Kidney epithelial cell (primary cell): Measurements from ENCODE around the gene GPR32. TPM values are rescaled to one million over a fixed set of nuclear protein-coding genes. Genes with fewer than 3 reads are reported as not detected.
"Not testable (repeated sequence)": the region's sequence is repeated elsewhere in the genome, so short reads cannot be mapped to it uniquely, and the experiment has no call there.

Source experiments
- DNase-seq: peaks from one replicate; pipeline ENCODE4 v3.0.0-alpha.2; 2010; ENCODE audit warnings: low read depth
- H3K27me3 ChIP-seq: 2 replicates; pipeline ENCODE4 v1.6.0; 2011; ENCODE audit warnings: low read length; ENCODE audit not compliant: control insufficient read depth, insufficient read depth
- H3K36me3 ChIP-seq: 2 replicates; pipeline ENCODE4 v1.5.1; 2011; ENCODE audit warnings: low read length; ENCODE audit not compliant: control insufficient read depth, insufficient read depth
- H3K4me3 ChIP-seq: 2 replicates; pipeline ENCODE4 v1.5.1; 2011; ENCODE audit warnings: low read depth, mild to moderate bottlenecking, control low read depth, low read length
- CTCF ChIP-seq: IDR thresholded peaks from 2 replicates; pipeline ENCODE4 v1.5.1; 2011; ENCODE audit warnings: mild to moderate bottlenecking, moderate library complexity, low read length, control low read depth, inconsistent platforms; ENCODE audit not compliant: insufficient read depth, poor library complexity, severe bottlenecking
- total RNA-seq: library from RNA; depleted of rRNA; stranded (reverse); fragments of >200 nt; gene quantifications from 2 replicates; pipeline ENCODE4 v1.2.3, GENCODE V29; 2015

Gene GPR32
- total RNA-seq, 1 donor from 2014 or later = not detected

DNA sequence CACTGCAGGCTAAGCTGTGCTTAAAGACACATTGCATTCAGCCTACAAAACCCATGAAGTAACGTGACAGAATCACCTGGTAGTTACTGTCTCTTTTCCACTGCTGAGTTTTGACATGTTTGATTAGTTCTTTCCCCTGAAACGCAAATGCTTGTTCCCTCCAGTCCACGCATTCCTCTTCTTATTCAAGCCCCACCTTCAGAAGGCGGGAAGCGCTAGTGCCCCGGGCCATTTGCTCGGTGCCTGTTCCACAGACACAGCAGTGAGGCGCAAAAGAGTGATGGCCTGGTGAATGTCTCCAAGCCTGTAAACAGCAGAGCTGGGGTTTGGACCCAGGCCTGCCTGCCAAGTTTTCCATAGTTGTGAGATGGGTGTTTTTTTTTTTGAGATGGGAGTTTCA, 30.8 kb downstream of the GPR32 start:
- no peaks in the 10 kb centered on the region for H3K27me3 ChIP-seq
- H3K36me3 ChIP-seq = peaks cover 5% of the 10 kb centered on the region
- no peak for DNase-seq
- H3K4me3 ChIP-seq = no peak overlapping the region
- TF ChIP-seq CTCF = no peak

DNA sequence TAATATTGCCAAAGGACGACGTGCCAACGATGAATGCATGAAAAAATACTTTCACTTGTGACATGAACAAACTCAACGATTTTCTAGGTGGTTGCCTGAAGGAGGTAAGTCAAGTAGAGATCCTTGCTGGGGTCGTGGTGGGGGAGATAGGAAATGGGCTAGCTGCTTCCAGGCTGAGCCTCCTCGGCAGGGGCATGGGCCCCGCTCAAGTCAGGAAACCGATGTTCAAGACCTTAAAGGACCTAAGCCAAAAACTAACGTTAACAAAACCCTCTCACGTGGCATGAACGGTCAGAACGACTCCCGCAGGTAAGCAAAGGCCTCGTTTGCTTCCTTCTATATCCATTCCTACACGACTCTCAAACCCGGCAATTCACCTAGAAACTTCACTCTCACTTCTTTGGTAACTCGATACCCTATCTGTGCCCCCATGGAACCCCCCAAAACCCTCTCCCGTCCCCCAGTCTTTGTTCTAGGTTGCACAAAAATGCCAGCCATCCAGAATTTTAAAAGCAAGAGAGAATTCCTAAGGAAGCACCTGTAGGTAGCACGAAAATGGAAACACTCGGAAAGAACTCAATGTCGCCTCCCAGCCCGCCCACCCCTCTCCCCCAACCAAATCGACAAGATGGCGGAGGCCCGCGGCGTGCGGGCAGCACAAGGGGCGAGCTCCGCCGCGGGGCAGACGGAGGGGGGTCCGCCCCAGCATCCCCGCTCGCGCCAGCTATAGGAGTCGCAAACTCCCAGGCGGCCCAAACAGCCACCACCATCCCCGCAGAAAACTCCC, 33.6 kb downstream of the GPR32 start:
- Histone ChIP-seq H3K4me3 (peak overlapping the region; percentile 93), H3K36me3 (peaks cover 3% of the 10 kb centered on the region), H3K27me3 (no peaks in the 10 kb centered on the region)
- DNase-seq = no peak
- no peak for TF ChIP-seq CTCF

DNA sequence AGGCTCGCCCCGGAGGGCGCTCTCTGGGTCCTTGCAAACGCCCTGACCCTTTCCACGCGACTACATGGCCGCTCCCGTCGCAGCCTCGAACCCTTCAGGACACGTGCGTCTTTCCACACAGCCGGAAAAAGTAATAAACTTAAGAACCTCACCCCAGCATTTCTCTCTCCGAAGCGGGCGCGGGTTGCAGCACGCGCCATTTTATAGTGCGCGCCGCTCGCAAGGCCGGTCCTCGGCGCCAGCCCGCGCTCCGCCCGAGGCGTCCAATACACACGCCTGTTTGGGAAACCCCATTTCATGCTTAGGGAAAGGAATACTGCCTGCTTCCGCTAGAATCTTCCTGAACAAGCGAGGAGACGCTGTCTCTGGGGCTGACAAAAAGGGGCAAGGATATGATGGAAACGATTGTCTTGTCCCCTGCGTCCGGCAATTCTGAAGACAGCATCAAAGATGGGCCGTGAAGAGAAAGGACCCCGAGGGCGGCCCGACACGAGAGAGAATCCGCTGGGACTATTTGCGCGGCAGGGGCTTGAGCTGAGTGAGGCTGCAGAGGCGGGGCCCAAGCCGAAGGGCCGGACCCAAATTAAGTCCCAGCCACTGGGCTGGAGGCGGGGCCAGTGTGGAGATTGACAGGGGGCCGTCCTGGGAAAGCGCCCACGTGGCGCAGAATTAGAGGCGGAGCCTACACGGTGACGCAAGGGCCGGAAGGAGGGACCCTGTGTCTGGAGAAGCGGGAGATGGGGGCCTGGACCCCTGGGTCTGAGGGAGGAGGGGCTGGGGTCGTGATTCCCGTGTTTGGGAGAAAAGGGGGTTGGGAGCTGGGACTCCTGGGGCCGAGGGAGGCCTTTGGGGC, 34.4 kb downstream of the GPR32 start:
- DNase-seq = peak; percentile 88
- no peaks in the 10 kb centered on the region for H3K27me3 ChIP-seq
- H3K36me3 ChIP-seq = peaks cover 3% of the 10 kb centered on the region
- no peak for TF ChIP-seq CTCF
- peak overlapping the region; percentile 93 for H3K4me3 ChIP-seq

DNA sequence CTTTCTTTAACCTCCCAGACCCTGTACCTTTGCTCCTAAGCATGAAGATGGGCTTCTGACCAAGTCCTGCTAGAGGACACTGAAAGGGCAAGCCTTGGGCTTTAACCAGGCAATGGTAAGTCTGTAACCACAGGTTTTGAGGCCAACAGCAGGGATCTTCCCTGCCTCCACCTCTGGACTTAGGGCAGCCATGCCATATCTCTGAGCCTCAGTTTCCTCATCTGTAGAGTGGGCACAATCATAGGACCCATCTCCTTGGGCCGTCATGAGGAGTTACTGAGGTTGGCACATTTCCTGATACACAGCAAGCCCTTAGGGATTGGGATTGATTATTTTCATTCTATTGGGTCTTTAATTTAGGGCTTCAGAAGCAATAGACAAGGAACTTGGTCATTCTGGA, 38.6 kb downstream of the GPR32 start:
- H3K4me3 ChIP-seq = no peak overlapping the region
- no peak for DNase-seq
- no peaks in the 10 kb centered on the region for H3K36me3 ChIP-seq
- no peaks in the 10 kb centered on the region for H3K27me3 ChIP-seq
- no peak for TF ChIP-seq CTCF

DNA sequence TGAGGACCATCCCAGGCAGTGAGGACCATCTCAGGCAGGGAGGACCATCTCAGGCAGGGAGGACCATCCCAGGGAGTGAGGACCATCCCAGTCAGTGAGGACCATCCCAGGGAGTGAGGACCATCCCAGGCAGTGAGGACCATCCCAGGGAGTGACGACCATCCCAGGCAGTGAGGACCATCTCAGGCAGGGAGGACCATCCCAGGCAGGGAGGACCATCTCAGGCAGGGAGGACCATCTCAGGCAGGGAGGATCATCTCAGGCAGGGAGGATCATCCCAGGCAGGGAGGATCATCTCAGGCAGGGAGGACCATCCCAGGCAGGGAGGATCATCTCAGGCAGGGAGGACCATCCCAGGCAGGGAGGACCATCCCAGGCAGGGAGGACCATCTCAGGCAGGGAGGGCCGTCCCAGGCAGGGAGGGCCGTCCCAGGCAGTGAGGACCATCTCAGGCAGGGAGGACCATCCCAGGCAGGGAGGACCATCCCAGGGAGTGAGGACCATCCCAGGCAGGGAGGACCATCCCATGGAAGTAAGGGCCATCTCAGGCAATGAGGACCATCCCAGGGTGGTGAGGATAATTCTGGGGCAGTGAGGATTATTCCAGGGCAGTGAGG, 41.5 kb downstream of the GPR32 start:
- H3K27me3 ChIP-seq, H3K36me3 ChIP-seq, H3K4me3 ChIP-seq, DNase-seq: not testable (repeated sequence)

GRCh38 chr19:50812474-50812873, 42.2 kb downstream of the GPR32 start:
- DNase-seq = no peak
- TF ChIP-seq CTCF = no peak
- Histone ChIP-seq H3K36me3 (no peaks in the 10 kb centered on the region), H3K27me3 (peaks cover 5% of the 10 kb centered on the region), H3K4me3 (no peak overlapping the region)
